OCI-M1 (cell line): ENCODE measurements around the gene ZC3H12C.
A peak's percentile ranks its signal among the peaks of the same experiment; 100 is the strongest.

Experiments used
- DNase-seq: peaks from one replicate; lab custom pipeline; 2025; lab: John Stamatoyannopoulos, UW

ZC3H12C gene

GRCh38 chr11:110152199-110152598 lies 59.0 kb downstream of the ZC3H12C start:
- DNase-seq: no peak

GRCh38 chr11:110153474-110153873 lies 60.3 kb downstream of the ZC3H12C start:
- no peak for DNase-seq

- DNase-seq: no peak
Observed at GRCh38 chr11:110156503-110156902, 63.3 kb downstream of the ZC3H12C start.

- DNase-seq: no peak
Observed at GRCh38 chr11:110158317-110159200, 65.4 kb downstream of the ZC3H12C start.

DNA sequence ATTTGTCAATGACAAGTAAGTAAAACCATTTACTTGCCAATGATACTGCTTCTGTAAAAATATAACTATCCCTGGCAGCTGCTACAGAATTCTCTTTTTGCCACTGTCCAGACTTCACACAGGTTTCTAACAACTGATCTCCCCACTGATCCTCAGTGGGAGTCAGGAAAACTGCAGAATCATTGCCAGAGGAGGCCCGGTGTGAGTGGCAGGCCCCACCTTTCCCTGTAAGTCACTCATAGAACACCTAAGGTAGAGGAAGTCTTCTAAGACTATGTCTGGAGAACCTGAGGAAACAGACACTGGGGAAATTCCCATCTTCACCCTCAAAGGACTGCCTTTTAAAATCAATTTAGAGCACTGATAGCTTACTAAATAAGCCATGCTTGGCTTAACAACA lies 66.3 kb downstream of the ZC3H12C start:
- no peak for DNase-seq

- DNase-seq: no peak
Observed at GRCh38 chr11:110160016-110160415, 66.8 kb downstream of the ZC3H12C start.

DNA sequence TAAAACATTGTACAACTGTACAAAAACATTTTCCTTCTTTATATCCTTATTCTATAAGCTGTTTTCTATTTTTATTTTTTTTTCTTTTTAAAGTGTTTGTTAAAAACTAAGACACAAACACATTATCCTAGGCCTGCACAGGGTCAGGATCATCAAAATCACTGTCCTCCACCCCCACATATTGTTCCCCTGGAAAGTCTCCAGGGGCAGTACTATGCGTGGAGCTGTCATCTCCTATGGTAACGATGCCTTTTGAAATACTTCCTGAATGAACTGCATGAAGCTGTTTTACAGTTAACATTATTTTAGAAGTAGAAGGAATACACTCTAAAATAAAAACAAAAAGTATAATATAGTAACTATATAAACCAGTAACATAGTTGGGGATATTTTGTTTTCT lies 67.2 kb downstream of the ZC3H12C start:
- no peak for DNase-seq

- no peak for DNase-seq
Observed at GRCh38 chr11:110161061-110161460, 67.9 kb downstream of the ZC3H12C start.

GRCh38 chr11:110162216-110162615 lies 69.0 kb downstream of the ZC3H12C start:
- no peak for DNase-seq

GRCh38 chr11:110165039-110165925 lies 72.1 kb downstream of the ZC3H12C start:
- no peak for DNase-seq

DNA sequence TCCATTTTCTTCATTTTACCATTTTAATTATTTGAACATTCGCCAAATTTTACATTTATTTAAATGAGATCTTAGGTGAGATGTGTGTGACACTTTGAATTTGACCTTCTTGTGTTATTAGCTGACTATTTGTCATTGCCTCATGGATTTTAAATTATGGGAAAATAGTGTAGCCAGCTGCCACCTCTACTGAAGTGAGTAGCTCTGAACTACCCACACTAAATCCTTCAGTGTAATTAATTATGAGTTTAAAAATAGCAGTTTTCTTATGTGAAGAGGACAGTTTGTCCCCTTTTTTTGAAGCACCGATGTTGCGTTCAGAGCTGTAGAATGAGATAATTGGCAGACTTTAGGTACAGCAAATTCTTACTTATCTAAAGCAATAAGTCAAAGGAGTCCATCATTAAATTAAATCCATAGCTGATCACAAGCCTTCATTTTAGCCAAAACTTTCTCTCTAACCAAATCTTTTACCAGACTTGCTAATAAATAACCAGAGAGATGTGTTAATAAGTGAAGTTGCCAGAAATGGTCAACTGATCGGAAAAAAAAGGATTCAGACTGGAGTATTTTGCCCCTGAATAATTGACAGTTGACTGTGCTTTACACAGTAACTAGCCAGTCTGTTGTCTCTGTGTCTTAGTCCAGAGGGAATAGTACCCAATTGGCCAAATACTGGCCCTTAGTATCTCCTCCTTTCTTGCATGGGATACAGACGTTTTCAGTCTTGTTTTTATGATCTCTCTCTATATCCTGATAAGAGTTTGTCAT lies 75.0 kb downstream of the ZC3H12C start:
- no peak for DNase-seq

- DNase-seq: peak; percentile 49
Observed at GRCh38 chr11:110169738-110170137, 76.5 kb downstream of the ZC3H12C start.

DNA sequence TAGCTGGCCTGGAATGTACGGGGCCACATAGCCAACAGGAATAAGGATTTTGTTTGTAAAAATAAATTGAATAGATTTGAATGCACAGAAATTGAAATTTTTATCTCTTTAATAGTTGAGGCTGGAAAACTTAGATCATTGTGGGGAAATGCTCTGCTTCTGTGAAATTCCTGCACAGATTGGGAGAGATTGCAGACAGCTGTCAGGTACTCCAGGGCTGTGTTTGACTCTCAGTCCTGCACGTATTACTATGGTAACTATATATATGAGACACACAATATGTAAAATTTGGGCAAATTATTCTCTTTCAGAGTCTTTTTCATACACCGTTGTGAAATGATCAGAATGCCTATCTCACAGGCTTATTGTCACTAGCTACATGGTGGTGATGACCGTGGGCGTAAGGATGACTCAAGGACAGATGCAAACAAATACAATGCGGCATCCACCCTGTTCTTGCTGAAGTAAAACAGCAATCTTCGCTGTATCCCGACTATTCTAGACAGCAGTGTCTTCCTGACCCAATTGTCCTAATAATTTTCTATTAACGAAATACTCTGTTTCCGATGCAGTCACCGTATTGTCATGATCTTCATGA lies 79.4 kb downstream of the ZC3H12C start:
- DNase-seq: no peak

DNA sequence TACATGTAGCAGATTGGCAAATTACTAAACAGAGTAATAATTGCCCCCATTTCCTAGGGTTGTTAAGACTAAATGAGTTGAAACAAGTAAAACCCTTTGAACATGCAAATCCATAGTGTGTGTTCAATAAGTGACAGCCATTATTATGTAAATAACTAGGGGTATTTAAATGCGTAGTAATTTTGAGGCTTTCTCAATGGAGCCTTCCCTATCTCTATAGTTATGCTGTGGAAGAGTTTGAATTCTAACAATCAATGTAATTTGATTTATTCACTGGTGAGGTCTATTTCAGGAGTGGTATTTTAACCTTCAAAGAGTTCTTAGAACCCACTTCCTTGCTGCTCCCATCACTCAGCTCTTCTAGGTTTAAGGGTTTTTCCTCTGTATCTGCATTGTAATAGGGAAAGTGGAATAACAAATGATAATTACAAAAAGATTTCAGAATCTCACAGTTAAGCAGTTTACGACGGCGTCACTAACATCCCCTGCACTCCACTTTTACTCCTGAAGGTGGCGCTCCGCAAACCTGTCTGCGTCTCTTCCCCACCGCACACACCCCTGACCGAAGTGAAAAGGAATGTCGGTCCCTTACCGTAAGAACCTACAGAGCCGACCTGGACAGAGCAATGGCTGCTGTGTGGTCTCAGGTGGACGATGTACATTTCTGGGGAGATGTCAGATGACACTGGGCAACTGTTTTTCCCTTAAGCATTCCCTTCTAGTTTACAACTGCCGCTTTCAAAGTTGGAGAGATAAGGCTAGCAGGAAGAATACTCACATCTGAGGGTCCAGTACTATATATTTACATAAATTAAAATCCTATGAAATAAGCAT lies 80.8 kb downstream of the ZC3H12C start:
- DNase-seq: peak; percentile 73

GRCh38 chr11:110174645-110175310 lies 81.6 kb downstream of the ZC3H12C start:
- no peak for DNase-seq

DNA sequence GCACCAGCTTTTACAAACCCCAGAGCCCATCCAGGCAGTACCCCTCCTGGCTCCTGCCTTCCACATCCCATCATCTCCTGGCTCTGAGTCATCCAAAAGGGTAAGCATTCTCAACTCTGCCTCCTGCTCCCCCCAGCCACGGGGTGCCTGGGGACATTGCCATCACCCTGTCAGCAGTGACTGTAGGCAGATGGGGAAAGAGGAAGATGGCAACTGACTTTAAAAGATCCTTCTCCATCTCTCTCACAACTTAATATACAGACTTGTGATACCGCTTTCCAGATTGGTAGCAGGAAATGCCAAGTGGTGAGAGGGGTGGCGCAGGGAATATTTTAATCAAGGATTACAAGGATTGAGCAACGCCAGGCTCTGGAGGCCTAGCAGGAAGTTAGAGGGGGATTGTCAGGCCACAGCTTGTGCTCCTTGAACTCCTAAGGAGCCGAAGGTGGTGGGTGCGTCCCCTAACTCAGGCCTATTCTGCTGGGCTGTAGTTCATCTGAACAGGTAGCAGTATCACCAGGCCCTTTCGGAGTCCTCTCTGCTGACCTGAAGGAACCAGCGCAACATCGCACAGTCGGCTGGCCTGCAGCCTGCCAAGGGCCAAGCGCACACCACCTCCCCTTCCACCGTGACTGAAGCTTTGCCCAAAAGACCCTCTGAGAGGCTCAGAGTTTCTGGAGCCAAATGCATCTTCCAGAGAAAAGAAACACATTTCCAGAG lies 83.3 kb downstream of the ZC3H12C start:
- no peak for DNase-seq

GRCh38 chr11:110177086-110177456 lies 83.9 kb downstream of the ZC3H12C start:
- DNase-seq: no peak

DNA sequence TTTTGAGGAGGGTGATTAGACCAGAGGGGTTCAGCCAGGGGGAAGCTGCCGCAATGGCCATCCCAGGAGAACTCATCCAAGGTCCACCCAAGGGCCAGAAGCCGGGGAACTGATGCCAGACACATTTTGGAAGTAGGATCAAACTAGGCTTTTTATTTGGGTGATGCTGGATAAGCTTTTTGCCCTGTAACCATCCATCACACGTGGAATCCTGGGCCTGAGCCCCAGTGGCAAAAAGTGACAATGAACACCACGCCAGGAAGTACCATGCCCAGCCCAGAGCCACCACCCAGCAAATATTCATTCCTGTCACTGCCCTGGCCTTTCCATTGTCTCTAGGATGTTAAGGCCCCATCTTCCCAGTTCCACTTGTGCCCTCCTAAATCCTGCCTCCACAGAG lies 85.9 kb downstream of the ZC3H12C start:
- no peak for DNase-seq

DNA sequence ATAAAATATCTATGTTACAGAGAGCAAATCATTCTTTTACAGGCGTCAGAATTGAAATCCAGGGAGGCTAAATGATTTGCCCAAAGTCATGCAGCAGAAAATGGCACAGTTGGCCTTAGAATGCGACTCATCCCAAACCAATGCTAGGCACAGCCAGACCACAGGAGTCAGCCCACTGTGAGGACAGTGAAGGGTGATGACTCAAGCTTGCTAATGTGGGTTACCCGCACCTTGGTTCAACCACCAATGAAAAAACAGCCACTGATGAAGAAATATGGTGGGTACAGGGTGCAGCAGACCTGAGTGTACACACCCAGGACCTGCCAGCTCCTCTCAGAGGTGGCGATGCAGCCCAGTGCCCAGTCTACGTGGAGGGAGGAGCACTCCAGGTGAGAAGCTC lies 89.7 kb downstream of the ZC3H12C start:
- no peak for DNase-seq

DNA sequence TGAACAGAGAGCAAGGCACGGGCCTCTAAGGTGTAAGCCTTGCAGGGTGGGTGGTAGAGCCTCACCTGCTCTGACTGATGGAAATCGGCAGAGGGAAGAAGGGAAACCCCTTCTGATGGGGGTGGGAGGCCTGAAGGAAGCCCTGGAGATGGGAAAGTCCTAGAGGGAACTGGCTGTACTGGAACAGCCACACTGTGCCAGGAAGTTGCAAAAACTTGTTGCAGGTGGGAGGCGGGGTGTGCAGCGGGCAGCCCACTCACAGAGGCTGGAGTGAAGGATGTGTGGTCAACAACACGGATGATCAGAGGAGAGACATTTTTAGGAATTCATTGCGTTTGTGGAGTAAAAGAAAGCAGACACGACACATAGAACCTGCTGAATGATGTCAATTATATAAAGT lies 91.3 kb downstream of the ZC3H12C start:
- DNase-seq: no peak
